ENCODE measurements around the gene FITM1. TPM values are rescaled to one million over a fixed set of nuclear protein-coding genes. Genes with fewer than 3 reads are reported as not detected.
"Not testable (repeated sequence)": the region's sequence is repeated elsewhere in the genome, so short reads cannot be mapped to it uniquely, and the experiment has no call there.

FITM1 gene
- total RNA-seq, 2 donors from 2014 or later: 1.1 TPM; not detected in 1

DNA sequence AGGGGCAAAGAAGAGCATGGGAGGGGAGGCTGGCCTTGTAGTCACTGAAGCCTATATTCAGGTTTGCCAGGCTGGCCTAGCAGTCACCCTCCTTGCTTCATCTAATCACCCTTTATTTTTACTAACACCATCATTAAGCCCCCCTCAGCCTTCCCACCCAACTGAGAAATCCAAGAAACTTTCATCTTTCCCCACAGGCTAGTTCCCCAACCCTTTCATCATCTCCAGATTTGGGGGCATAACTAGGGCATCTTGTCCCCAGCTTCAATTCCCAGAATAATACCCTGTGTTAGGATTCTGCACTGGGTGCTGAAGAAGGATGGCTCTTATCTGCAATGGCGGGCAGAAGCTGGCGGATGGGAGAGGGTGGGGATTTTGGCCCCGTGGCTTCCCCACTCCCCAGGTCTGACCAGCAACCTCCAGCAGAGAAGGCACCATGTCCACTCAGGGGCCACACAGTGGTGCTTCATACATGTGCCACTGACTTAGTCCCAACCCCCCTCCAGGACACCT, 29.4 kb upstream of the FITM1 start:
- H3K9me3 ChIP-seq (ENCODE audit: control insufficient read depth, low read length): peaks cover 24% of the 10 kb centered on the region
- WGBS, 2 experiments (ENCODE audit: insufficient coverage in 1 of 2, insufficient read length in 1 of 2): 98% methylated on average over 3 of the region's 3 CpGs; no CpG with 5 or more reads in 1 of the 2 experiments
- H3K36me3 Mint-ChIP-seq (ENCODE audit: low read depth): peaks cover 54% of the 10 kb centered on the region
- peaks cover 29% of the 10 kb centered on the region for H3K9me3 Mint-ChIP-seq
- TF ChIP-seq, protein P1, sequence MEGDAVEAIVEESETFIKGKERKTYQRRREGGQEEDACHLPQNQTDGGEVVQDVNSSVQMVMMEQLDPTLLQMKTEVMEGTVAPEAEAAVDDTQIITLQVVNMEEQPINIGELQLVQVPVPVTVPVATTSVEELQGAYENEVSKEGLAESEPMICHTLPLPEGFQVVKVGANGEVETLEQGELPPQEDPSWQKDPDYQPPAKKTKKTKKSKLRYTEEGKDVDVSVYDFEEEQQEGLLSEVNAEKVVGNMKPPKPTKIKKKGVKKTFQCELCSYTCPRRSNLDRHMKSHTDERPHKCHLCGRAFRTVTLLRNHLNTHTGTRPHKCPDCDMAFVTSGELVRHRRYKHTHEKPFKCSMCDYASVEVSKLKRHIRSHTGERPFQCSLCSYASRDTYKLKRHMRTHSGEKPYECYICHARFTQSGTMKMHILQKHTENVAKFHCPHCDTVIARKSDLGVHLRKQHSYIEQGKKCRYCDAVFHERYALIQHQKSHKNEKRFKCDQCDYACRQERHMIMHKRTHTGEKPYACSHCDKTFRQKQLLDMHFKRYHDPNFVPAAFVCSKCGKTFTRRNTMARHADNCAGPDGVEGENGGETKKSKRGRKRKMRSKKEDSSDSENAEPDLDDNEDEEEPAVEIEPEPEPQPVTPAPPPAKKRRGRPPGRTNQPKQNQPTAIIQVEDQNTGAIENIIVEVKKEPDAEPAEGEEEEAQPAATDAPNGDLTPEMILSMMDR (conservative IDR thresholded peaks at IDR 0.05): no peak
- no peak overlapping the region for H3K27ac Mint-ChIP-seq
- H3K27ac ChIP-seq (ENCODE audit: low read depth, low read length): no peak overlapping the region
- no peak overlapping the region for H3K9ac ChIP-seq (ENCODE audit: extremely low read depth, low read length, poor library complexity, severe bottlenecking)
- no peaks in the 10 kb centered on the region for H3K27me3 ChIP-seq (ENCODE audit: control insufficient read depth, insufficient read depth, low read length, poor library complexity, severe bottlenecking)
- no peak overlapping the region for H3K4me3 Mint-ChIP-seq
- DNase-seq: no peak
- no peaks in the 10 kb centered on the region for H3K4me1 ChIP-seq (ENCODE audit: control insufficient read depth, insufficient read depth, low read length)
- H3K4me3 ChIP-seq (ENCODE audit: low read length): no peak overlapping the region
- H3K27me3 Mint-ChIP-seq (ENCODE audit: insufficient read depth): no peaks in the 10 kb centered on the region
- H3K36me3 ChIP-seq (ENCODE audit: control insufficient read depth, insufficient read depth, low read length): peaks cover 8% of the 10 kb centered on the region
- H3K4me1 Mint-ChIP-seq: no peaks in the 10 kb centered on the region

DNA sequence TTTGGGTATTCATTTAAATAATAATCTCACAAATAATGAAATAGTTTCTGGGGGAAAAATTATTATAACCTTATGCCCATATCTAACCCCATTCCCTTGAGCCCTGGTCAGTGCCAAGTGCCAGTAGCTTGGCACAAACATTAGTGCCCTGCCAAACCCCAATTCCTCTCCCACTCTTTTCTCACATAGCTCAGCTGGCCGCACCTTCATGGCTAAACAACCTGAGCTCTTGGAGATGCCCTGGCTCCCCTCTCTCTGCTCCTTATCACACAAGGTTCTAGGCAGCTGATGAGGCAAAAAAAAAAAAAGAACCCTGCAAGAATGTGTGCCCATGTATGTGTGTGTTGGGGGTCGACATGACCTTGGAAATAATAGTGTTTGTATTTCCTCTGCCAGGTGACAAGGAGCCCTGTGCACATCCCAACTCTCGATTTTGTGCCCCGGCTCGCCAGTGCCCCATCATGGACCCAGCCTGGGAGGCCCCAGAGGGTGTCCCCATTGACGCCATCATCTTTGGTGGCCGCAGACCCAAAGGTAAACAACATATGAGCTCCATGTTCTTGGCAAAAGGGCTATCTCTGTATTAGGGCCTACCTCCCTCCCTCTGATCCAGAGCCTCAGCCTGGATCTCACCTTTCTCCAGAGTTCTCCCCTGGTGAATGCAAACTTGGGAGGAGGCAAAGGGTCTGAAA, 28.0 kb upstream of the FITM1 start:
- Histone ChIP-seq H3K9ac (ENCODE audit: extremely low read depth, low read length, poor library complexity, severe bottlenecking) (no peak overlapping the region), H3K36me3 (ENCODE audit: control insufficient read depth, insufficient read depth, low read length) (peaks cover 8% of the 10 kb centered on the region), H3K4me1 (ENCODE audit: control insufficient read depth, insufficient read depth, low read length) (no peaks in the 10 kb centered on the region), H3K9me3 (ENCODE audit: control insufficient read depth, low read length) (peaks cover 24% of the 10 kb centered on the region), H3K27ac (ENCODE audit: low read depth, low read length) (no peak overlapping the region), H3K27me3 (ENCODE audit: control insufficient read depth, insufficient read depth, low read length, poor library complexity, severe bottlenecking) (no peaks in the 10 kb centered on the region), H3K4me3 (ENCODE audit: low read length) (no peak overlapping the region)
- Mint-ChIP-seq H3K27ac (no peak overlapping the region), H3K9me3 (peaks cover 30% of the 10 kb centered on the region), H3K4me3 (no peak overlapping the region), H3K27me3 (ENCODE audit: insufficient read depth) (no peaks in the 10 kb centered on the region), H3K4me1 (no peaks in the 10 kb centered on the region), H3K36me3 (ENCODE audit: low read depth) (peaks cover 48% of the 10 kb centered on the region)
- TF ChIP-seq, protein P1 (conservative IDR thresholded peaks at IDR 0.05): no peak
- no peak for DNase-seq
- 95 to 100% methylated on average over 1 to 7 of the region's 7 CpGs for WGBS, 2 experiments (ENCODE audit: insufficient coverage in 1 of 2, insufficient read length in 1 of 2)

DNA sequence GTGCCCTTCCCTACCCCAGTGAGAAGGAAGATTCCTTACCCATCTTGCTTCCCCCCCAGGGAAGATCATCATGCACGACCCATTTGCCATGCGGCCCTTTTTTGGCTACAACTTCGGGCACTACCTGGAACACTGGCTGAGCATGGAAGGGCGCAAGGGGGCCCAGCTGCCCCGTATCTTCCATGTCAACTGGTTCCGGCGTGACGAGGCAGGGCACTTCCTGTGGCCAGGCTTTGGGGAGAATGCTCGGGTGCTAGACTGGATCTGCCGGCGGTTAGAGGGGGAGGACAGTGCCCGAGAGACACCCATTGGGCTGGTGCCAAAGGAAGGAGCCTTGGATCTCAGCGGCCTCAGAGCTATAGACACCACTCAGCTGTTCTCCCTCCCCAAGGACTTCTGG, 27.0 kb upstream of the FITM1 start:
- H3K9me3 Mint-ChIP-seq: peaks cover 30% of the 10 kb centered on the region
- TF ChIP-seq, protein P1 (conservative IDR thresholded peaks at IDR 0.05): no peak
- no peak for DNase-seq
- Histone ChIP-seq H3K36me3 (ENCODE audit: control insufficient read depth, insufficient read depth, low read length) (peaks cover 8% of the 10 kb centered on the region), H3K9ac (ENCODE audit: extremely low read depth, low read length, poor library complexity, severe bottlenecking) (no peak overlapping the region), H3K27me3 (ENCODE audit: control insufficient read depth, insufficient read depth, low read length, poor library complexity, severe bottlenecking) (no peaks in the 10 kb centered on the region), H3K27ac (ENCODE audit: low read depth, low read length) (no peak overlapping the region), H3K9me3 (ENCODE audit: control insufficient read depth, low read length) (peaks cover 24% of the 10 kb centered on the region), H3K4me1 (ENCODE audit: control insufficient read depth, insufficient read depth, low read length) (no peaks in the 10 kb centered on the region), H3K4me3 (ENCODE audit: low read length) (no peak overlapping the region)
- no peak overlapping the region for H3K27ac Mint-ChIP-seq
- H3K4me3 Mint-ChIP-seq: no peak overlapping the region
- no peaks in the 10 kb centered on the region for H3K27me3 Mint-ChIP-seq (ENCODE audit: insufficient read depth)
- WGBS, 2 experiments (ENCODE audit: insufficient coverage in 1 of 2, insufficient read length in 1 of 2): 93 to 97% methylated on average over 11 to 13 of the region's 13 CpGs
- peaks cover 48% of the 10 kb centered on the region for H3K36me3 Mint-ChIP-seq (ENCODE audit: low read depth)
- H3K4me1 Mint-ChIP-seq: no peaks in the 10 kb centered on the region

DNA sequence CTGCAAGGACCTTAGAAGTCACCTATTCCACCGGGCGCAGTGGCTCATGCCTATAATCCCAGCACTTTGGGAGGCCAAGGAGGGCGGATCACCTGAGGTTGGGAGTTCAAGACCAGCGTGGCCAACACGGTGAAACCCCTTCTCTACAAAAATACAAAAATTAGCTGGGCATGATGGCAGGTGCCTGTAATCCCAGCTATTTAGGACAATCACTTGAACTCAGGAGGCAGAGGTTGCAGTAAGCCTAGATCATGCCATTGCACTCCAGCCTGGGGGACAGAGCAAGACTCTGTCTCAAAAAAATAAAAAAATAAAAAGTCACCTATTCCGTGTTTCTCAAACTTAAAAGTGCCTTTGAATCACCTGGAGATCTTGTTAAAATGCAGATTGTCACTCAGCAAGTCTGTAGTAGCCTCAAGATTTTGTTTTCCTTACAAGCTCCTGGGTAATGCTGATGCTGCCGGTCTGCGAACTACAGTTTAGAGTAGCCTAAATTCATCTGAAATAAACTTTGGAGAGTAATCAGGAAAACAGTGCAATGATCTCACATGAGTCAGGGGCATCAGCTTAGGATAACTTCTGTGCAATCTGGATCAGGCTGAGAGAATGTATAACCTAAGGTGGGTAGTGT, 24.7 kb upstream of the FITM1 start:
- H3K27me3 Mint-ChIP-seq (ENCODE audit: insufficient read depth); H3K27ac ChIP-seq (ENCODE audit: low read depth, low read length); H3K4me1 ChIP-seq (ENCODE audit: control insufficient read depth, insufficient read depth, low read length); H3K9ac ChIP-seq (ENCODE audit: extremely low read depth, low read length, poor library complexity, severe bottlenecking); H3K27ac Mint-ChIP-seq; H3K4me3 Mint-ChIP-seq; H3K4me3 ChIP-seq (ENCODE audit: low read length); H3K36me3 ChIP-seq (ENCODE audit: control insufficient read depth, insufficient read depth, low read length); H3K27me3 ChIP-seq (ENCODE audit: control insufficient read depth, insufficient read depth, low read length, poor library complexity, severe bottlenecking); DNase-seq; H3K4me1 Mint-ChIP-seq: not testable (repeated sequence)
- WGBS, 2 experiments (ENCODE audit: insufficient coverage in 1 of 2, insufficient read length in 1 of 2): 83 to 90% methylated on average over 8 of the region's 8 CpGs
- H3K9me3 ChIP-seq (ENCODE audit: control insufficient read depth, low read length): peaks cover 24% of the 10 kb centered on the region
- peaks cover 37% of the 10 kb centered on the region for H3K36me3 Mint-ChIP-seq (ENCODE audit: low read depth)
- peaks cover 30% of the 10 kb centered on the region for H3K9me3 Mint-ChIP-seq
